Measurements from ENCODE around the gene SCPEP1.

Gene SCPEP1

DNA sequence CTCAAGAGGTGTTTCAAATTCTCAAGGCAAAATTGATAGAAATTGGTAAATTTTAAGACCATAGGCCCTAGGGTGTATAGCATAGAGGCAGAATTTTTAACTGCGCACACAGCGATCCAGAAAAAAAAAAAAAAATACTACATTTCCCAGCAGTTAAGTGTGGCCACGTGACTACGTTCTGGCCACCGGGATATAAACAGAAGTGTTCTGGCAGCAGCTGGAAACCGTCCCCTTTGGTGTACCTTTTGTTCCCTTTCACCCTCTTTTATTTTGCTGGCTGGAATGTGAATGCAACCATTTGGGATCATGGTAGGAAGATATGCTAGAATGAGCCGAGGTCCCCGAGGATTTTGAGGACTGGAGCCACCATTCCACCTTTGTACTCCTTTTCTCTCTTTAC lies 54.4 kb downstream of the SCPEP1 start:
- no peak overlapping the region for H3K4me3 ChIP-seq (ENCODE audit: low read length)

GRCh38 chr17:57033296-57033695 lies 55.4 kb downstream of the SCPEP1 start:
- H3K9me3 ChIP-seq (ENCODE audit: control insufficient read depth, low read depth, low read length) = peaks cover 3% of the 10 kb centered on the region
- no peak overlapping the region for H3K9ac ChIP-seq (ENCODE audit: low read length)
- H3K4me3 ChIP-seq (ENCODE audit: low read length) = no peak overlapping the region
- H3K36me3 ChIP-seq (ENCODE audit: control insufficient read depth, low read depth, low read length) = no peaks in the 10 kb centered on the region
- no peaks in the 10 kb centered on the region for H3K27me3 ChIP-seq (ENCODE audit: control insufficient read depth, insufficient read depth, low read length)
- H3K4me1 ChIP-seq (ENCODE audit: control insufficient read depth, low read depth, low read length) = peaks cover 3% of the 10 kb centered on the region
- H3K27ac ChIP-seq (ENCODE audit: low read length) = no peak overlapping the region

More for the DNA sequence above, 54.4 kb downstream of the SCPEP1 start:
- H3K27me3 ChIP-seq (ENCODE audit: control insufficient read depth, insufficient read depth, low read length) = no peaks in the 10 kb centered on the region
- no peaks in the 10 kb centered on the region for H3K36me3 ChIP-seq (ENCODE audit: control insufficient read depth, low read depth, low read length)
- peaks cover 3% of the 10 kb centered on the region for H3K4me1 ChIP-seq (ENCODE audit: control insufficient read depth, low read depth, low read length)
- no peak overlapping the region for H3K27ac ChIP-seq (ENCODE audit: low read length)
- H3K9me3 ChIP-seq (ENCODE audit: control insufficient read depth, low read depth, low read length) = peaks cover 12% of the 10 kb centered on the region
- H3K9ac ChIP-seq (ENCODE audit: low read length) = no peak overlapping the region

GRCh38 chr17:57034807-57035754 lies 57.1 kb downstream of the SCPEP1 start:
- Histone ChIP-seq H3K9ac (ENCODE audit: low read length) (no peak overlapping the region), H3K36me3 (ENCODE audit: control insufficient read depth, low read depth, low read length) (no peaks in the 10 kb centered on the region), H3K4me3 (ENCODE audit: low read length) (no peak overlapping the region), H3K27me3 (ENCODE audit: control insufficient read depth, insufficient read depth, low read length) (no peaks in the 10 kb centered on the region), H3K4me1 (ENCODE audit: control insufficient read depth, low read depth, low read length) (peaks cover 3% of the 10 kb centered on the region), H3K27ac (ENCODE audit: low read length) (no peak overlapping the region), H3K9me3 (ENCODE audit: control insufficient read depth, low read depth, low read length) (no peaks in the 10 kb centered on the region)

DNA sequence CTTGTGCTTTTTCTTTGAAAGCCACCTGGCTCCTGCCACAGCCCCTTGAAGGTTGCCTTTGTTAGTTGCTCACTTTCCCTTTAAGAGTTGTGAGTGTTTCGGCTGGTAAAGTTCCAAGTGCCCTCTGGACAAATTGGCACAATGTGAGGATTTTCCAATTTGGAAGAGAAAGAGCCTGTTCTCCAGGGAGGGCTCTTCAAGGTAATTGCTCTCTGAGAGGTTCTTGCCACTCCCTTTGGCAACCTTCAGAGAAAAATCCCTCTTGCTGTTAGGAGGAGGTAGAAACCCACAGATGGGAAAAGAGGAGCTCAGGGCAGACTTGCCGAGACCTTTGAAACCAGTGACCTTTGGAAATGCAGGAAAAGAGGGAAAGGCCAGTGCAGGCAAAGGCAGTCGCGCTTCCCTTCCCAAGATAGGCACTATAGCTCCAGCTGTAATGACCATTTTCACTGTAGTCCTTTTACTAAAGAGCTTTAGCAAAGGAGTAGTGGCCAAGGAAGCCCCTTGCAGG lies 58.1 kb downstream of the SCPEP1 start:
- Histone ChIP-seq H3K4me3 (ENCODE audit: low read length) (no peak overlapping the region), H3K27me3 (ENCODE audit: control insufficient read depth, insufficient read depth, low read length) (no peaks in the 10 kb centered on the region), H3K36me3 (ENCODE audit: control insufficient read depth, low read depth, low read length) (no peaks in the 10 kb centered on the region), H3K27ac (ENCODE audit: low read length) (no peak overlapping the region), H3K9me3 (ENCODE audit: control insufficient read depth, low read depth, low read length) (no peaks in the 10 kb centered on the region), H3K9ac (ENCODE audit: low read length) (no peak overlapping the region), H3K4me1 (ENCODE audit: control insufficient read depth, low read depth, low read length) (peaks cover 3% of the 10 kb centered on the region)

GRCh38 chr17:57037411-57037810 lies 59.5 kb downstream of the SCPEP1 start:
- Histone ChIP-seq H3K4me3 (ENCODE audit: low read length) (no peak overlapping the region), H3K4me1 (ENCODE audit: control insufficient read depth, low read depth, low read length) (peaks cover 3% of the 10 kb centered on the region), H3K27me3 (ENCODE audit: control insufficient read depth, insufficient read depth, low read length) (no peaks in the 10 kb centered on the region), H3K9me3 (ENCODE audit: control insufficient read depth, low read depth, low read length) (no peaks in the 10 kb centered on the region), H3K27ac (ENCODE audit: low read length) (no peak overlapping the region), H3K9ac (ENCODE audit: low read length) (no peak overlapping the region), H3K36me3 (ENCODE audit: control insufficient read depth, low read depth, low read length) (no peaks in the 10 kb centered on the region)

DNA sequence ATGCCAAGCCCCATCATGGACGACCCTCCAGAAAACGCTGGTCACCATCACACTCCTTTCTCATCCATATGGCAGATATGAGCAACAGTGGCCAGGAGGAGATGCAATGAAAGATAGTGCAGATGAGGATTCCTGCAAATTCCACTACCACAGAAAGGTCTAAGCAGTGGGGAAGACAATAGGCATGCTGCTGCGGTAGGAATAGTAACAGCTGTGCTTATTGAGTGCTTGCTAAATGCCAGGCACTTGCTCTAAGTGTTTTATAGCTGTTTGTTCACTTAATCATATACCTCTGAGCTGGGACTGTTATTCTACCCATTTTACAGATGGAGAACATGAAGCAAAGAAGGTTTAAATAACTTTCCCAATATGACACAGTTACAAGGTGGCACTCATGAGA lies 60.6 kb downstream of the SCPEP1 start:
- Histone ChIP-seq H3K36me3 (ENCODE audit: control insufficient read depth, low read depth, low read length) (no peaks in the 10 kb centered on the region), H3K27ac (ENCODE audit: low read length) (no peak overlapping the region), H3K9me3 (ENCODE audit: control insufficient read depth, low read depth, low read length) (no peaks in the 10 kb centered on the region), H3K9ac (ENCODE audit: low read length) (no peak overlapping the region), H3K4me1 (ENCODE audit: control insufficient read depth, low read depth, low read length) (no peaks in the 10 kb centered on the region), H3K4me3 (ENCODE audit: low read length) (no peak overlapping the region), H3K27me3 (ENCODE audit: control insufficient read depth, insufficient read depth, low read length) (no peaks in the 10 kb centered on the region)

- Histone ChIP-seq H3K9me3 (ENCODE audit: control insufficient read depth, low read depth, low read length) (no peaks in the 10 kb centered on the region), H3K27ac (ENCODE audit: low read length) (no peak overlapping the region), H3K9ac (ENCODE audit: low read length) (no peak overlapping the region)
These were observed 62.6 kb downstream of the SCPEP1 start for GRCh38 chr17:57040571-57040970.

GRCh38 chr17:57043276-57043675 lies 65.3 kb downstream of the SCPEP1 start:
- H3K27me3 ChIP-seq (ENCODE audit: control insufficient read depth, insufficient read depth, low read length) = no peaks in the 10 kb centered on the region
- H3K9me3 ChIP-seq (ENCODE audit: control insufficient read depth, low read depth, low read length) = no peaks in the 10 kb centered on the region
- no peaks in the 10 kb centered on the region for H3K36me3 ChIP-seq (ENCODE audit: control insufficient read depth, low read depth, low read length)
- no peak overlapping the region for H3K9ac ChIP-seq (ENCODE audit: low read length)
- H3K27ac ChIP-seq (ENCODE audit: low read length) = no peak overlapping the region
- no peaks in the 10 kb centered on the region for H3K4me1 ChIP-seq (ENCODE audit: control insufficient read depth, low read depth, low read length)
- H3K4me3 ChIP-seq (ENCODE audit: low read length) = no peak overlapping the region

More at GRCh38 chr17:57040571-57040970, 62.6 kb downstream of the SCPEP1 start:
- Histone ChIP-seq H3K4me3 (ENCODE audit: low read length) (no peak overlapping the region), H3K27me3 (ENCODE audit: control insufficient read depth, insufficient read depth, low read length) (no peaks in the 10 kb centered on the region), H3K4me1 (ENCODE audit: control insufficient read depth, low read depth, low read length) (no peaks in the 10 kb centered on the region), H3K36me3 (ENCODE audit: control insufficient read depth, low read depth, low read length) (no peaks in the 10 kb centered on the region)

- Histone ChIP-seq H3K9ac (ENCODE audit: low read length) (no peak overlapping the region), H3K27ac (ENCODE audit: low read length) (no peak overlapping the region), H3K9me3 (ENCODE audit: control insufficient read depth, low read depth, low read length) (no peaks in the 10 kb centered on the region), H3K36me3 (ENCODE audit: control insufficient read depth, low read depth, low read length) (no peaks in the 10 kb centered on the region), H3K4me1 (ENCODE audit: control insufficient read depth, low read depth, low read length) (no peaks in the 10 kb centered on the region), H3K4me3 (ENCODE audit: low read length) (no peak overlapping the region), H3K27me3 (ENCODE audit: control insufficient read depth, insufficient read depth, low read length) (no peaks in the 10 kb centered on the region)
These were observed 67.3 kb downstream of the SCPEP1 start for GRCh38 chr17:57044976-57045867.

DNA sequence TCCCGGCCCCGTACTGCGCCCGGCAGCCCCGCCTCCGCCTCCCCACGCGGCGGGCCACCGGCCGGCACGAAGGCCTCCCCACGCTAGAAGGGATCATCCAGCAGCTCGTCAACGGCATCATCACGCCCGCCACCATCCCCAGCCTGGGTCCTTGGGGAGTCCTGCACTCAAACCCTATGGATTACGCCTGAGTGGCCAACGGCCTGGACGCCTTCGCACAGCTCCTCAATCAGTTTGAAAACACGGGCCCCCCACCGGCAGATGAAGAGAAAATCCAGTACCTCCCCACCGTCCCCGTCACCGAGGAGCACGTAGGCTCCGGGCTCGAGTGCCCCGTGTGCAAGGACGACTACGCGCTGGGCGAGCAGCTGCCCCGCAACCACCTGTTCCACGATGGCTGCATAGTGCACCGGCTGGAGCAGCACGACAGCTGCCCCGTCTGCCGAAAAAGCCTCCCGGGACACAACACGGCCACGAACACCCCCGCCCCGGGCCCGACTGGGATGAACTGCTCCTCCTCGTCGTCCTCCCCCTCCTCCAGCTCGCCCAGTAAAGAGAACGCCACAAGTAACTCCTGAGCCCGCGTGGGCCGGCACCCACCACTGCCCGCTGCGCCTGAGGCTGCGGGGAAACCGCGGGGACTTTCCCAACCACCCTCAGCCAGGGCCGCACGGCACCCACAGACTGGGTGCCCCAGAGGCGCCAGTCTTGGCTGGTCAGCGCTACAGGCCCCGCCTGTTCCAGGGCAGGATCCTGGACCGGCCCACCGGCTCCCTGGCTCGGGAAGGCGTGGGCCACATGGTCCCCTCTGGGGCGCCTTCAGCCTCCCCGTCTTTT lies 68.2 kb downstream of the SCPEP1 start:
- no peaks in the 10 kb centered on the region for H3K27me3 ChIP-seq (ENCODE audit: control insufficient read depth, insufficient read depth, low read length)
- no peak overlapping the region for H3K4me3 ChIP-seq (ENCODE audit: low read length)

DNA sequence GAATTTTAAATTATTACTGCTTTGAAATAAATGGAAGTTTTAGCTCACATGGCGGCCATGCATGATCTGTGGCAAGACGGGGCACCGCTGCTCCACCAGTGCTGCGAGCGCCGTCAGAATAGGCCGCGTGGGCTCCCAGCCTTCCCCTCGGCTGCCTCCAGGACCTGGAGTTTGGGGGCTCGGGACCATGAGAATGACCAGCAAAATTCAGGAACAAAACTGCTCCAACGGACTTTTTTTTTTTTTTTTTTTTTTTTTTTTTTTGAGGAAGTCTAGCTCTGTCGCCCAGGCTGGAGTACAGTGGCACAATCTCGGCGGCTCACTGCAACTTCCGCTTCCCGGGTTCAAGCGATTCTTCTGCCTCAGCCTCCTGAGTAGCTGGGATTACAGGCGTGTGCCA lies 68.8 kb downstream of the SCPEP1 start:
- H3K9ac ChIP-seq (ENCODE audit: low read length) = no peak overlapping the region
- H3K9me3 ChIP-seq (ENCODE audit: control insufficient read depth, low read depth, low read length) = no peaks in the 10 kb centered on the region
- H3K27ac ChIP-seq (ENCODE audit: low read length) = no peak overlapping the region
- H3K36me3 ChIP-seq (ENCODE audit: control insufficient read depth, low read depth, low read length) = no peaks in the 10 kb centered on the region
- H3K27me3 ChIP-seq (ENCODE audit: control insufficient read depth, insufficient read depth, low read length) = no peaks in the 10 kb centered on the region
- H3K4me3 ChIP-seq (ENCODE audit: low read length) = no peak overlapping the region
- peaks cover 2% of the 10 kb centered on the region for H3K4me1 ChIP-seq (ENCODE audit: control insufficient read depth, low read depth, low read length)

More for the DNA sequence above, 68.2 kb downstream of the SCPEP1 start:
- no peaks in the 10 kb centered on the region for H3K9me3 ChIP-seq (ENCODE audit: control insufficient read depth, low read depth, low read length)
- H3K9ac ChIP-seq (ENCODE audit: low read length) = no peak overlapping the region
- H3K4me1 ChIP-seq (ENCODE audit: control insufficient read depth, low read depth, low read length) = no peaks in the 10 kb centered on the region
- H3K27ac ChIP-seq (ENCODE audit: low read length) = no peak overlapping the region
- no peaks in the 10 kb centered on the region for H3K36me3 ChIP-seq (ENCODE audit: control insufficient read depth, low read depth, low read length)
